Keratinocyte (primary cell): ENCODE measurements around the gene VIPR2. TPM values are rescaled to one million over a fixed set of nuclear protein-coding genes. Genes with fewer than 3 reads are reported as not detected.

ENCODE experiments used
- DNase-seq: peaks from one replicate; pipeline ENCODE4 v3.0.0-alpha.2; 2011; ENCODE audit warnings: low read depth, missing footprints, low spot score
- FAIRE-seq: peaks from 2 replicates; lab custom pipeline; 2011; peaks lifted over from hg19 to GRCh38; lab: Jason Lieb, UNC
- H2AFZ ChIP-seq: 2 replicates; pipeline ENCODE4 v1.6.0; 2012; ENCODE audit warnings: low read length, control low read depth, inconsistent platforms; ENCODE audit not compliant: control insufficient read depth
- H3K27ac ChIP-seq: 2 replicates; pipeline ENCODE4 v1.5.1; 2011; ENCODE audit warnings: low read length; ENCODE audit not compliant: control insufficient read depth, insufficient read depth
- H3K27me3 ChIP-seq: 3 replicates; pipeline ENCODE4 v1.6.0; 2011; ENCODE audit warnings: low read length; ENCODE audit not compliant: control insufficient read depth, insufficient read depth; ENCODE audit errors: extremely low read depth
- H3K36me3 ChIP-seq, 2 experiments: 2 replicates in 1 of 2; 3 replicates in 1 of 2; pipeline ENCODE4 v1.5.1; 2011; ENCODE audit warnings: low read length in 2 of 2, mild to moderate bottlenecking in 1 of 2; ENCODE audit not compliant: control insufficient read depth in 2 of 2, insufficient read depth in 2 of 2; ENCODE audit errors: extremely low read depth in 1 of 2
- H3K4me1 ChIP-seq: 3 replicates; pipeline ENCODE4 v1.5.1; 2011; ENCODE audit warnings: low read length; ENCODE audit not compliant: control insufficient read depth, insufficient read depth; ENCODE audit errors: extremely low read depth
- H3K4me2 ChIP-seq: 3 replicates; pipeline ENCODE4 v1.6.0; 2011; ENCODE audit warnings: low read depth, low read length; ENCODE audit not compliant: control insufficient read depth, insufficient read depth; ENCODE audit errors: extremely low read depth
- H3K4me3 ChIP-seq, 3 experiments: fragments of 200-600 bp in 1 of 3; sonication (generic) in 1 of 3; 2 replicates in 2 of 3; 3 replicates in 1 of 3; pipeline ENCODE4 v1.5.1; 2011 to 2016; ENCODE audit warnings: low read length in 3 of 3, mild to moderate bottlenecking in 3 of 3, control low read depth in 2 of 3, inconsistent platforms in 1 of 3, low read depth in 1 of 3, mixed read lengths in 1 of 3, mixed run types in 1 of 3, moderate library complexity in 1 of 3; ENCODE audit not compliant: control insufficient read depth in 2 of 3, insufficient read depth in 2 of 3; ENCODE audit errors: extremely low read depth in 1 of 3
- H3K79me2 ChIP-seq: 2 replicates; pipeline ENCODE4 v1.6.0; 2012; ENCODE audit warnings: low read length; ENCODE audit not compliant: control insufficient read depth, insufficient read depth
- H3K9ac ChIP-seq: 3 replicates; pipeline ENCODE4 v1.6.0; 2011; ENCODE audit warnings: low read length; ENCODE audit not compliant: control insufficient read depth, insufficient read depth; ENCODE audit errors: extremely low read depth
- H3K9me1 ChIP-seq: 3 replicates; pipeline ENCODE4 v1.6.0; 2011; ENCODE audit warnings: low read length; ENCODE audit not compliant: control insufficient read depth, insufficient read depth; ENCODE audit errors: extremely low read depth
- H3K9me3 ChIP-seq: 2 replicates; pipeline ENCODE4 v1.5.1; 2012; ENCODE audit warnings: low read depth, low read length; ENCODE audit not compliant: control insufficient read depth
- H4K20me1 ChIP-seq: 3 replicates; pipeline ENCODE4 v1.6.0; 2011; ENCODE audit warnings: low read length; ENCODE audit not compliant: control insufficient read depth, insufficient read depth; ENCODE audit errors: extremely low read depth
- EZH2 ChIP-seq: IDR thresholded peaks from one replicate; pipeline ENCODE4 v1.6.1; 2012; ENCODE audit warnings: inconsistent platforms, mild to moderate bottlenecking, low read length, moderate library complexity
- dilution Hi-C: fragments of 300-500 bp; cut with MboI; formaldehyde crosslinking; loops from one replicate; pipeline ENCODE4 v1.7.0; 2020; ENCODE audit warnings: low sequenced_read_pairs; ENCODE audit not compliant: extremely low pct_ligation_motif_present
- polyA plus RNA-seq, 5 experiments: library from polyadenylated mRNA; depleted of rRNA in 3 of 5; stranded (reverse) in 3 of 5; stranded (forward) in 1 of 5; unstranded in 1 of 5; fragments of >200 nt; gene quantifications; 1 replicate in 1 of 5; 2 replicates in 3 of 5; 3 replicates in 1 of 5; pipeline versions ENCODE4 v1.2.1 to v1.2.3, GENCODE V29; 2011 to 2012; ENCODE audit warnings: missing spikeins in 2 of 5, low read depth in 1 of 5, low replicate concordance in 1 of 5
- TF ChIP-seq, protein P1 (sequence below), 3 experiments: IDR thresholded peaks in 1 of 3; conservative IDR thresholded peaks in 1 of 3; optimal IDR thresholded peaks in 1 of 3; 2 replicates in 2 of 3; 3 replicates in 1 of 3; pipeline versions ENCODE3 to v1.5.1; 2011; ENCODE audit warnings: low read length in 3 of 3, mild to moderate bottlenecking in 3 of 3, moderate library complexity in 2 of 3, control low read depth in 1 of 3, inconsistent platforms in 1 of 3; ENCODE audit not compliant: insufficient read depth in 2 of 3; ENCODE audit errors: extremely low read depth in 1 of 3

Gene VIPR2
- polyA plus RNA-seq, 1 donor (not counting 4 experiments of a cell fraction or from before 2014, with no cell fraction given): not detected

- no peaks in the 10 kb centered on the region for H3K79me2 ChIP-seq
- peaks cover 17% of the 10 kb centered on the region for H3K27me3 ChIP-seq
- H3K4me2 ChIP-seq: no peak overlapping the region
- no peaks in the 10 kb centered on the region for H3K9me3 ChIP-seq
- H3K36me3 ChIP-seq: no peaks in the 10 kb centered on the region
- no peaks in the 10 kb centered on the region for H3K9me1 ChIP-seq
- H2AFZ ChIP-seq: no peak overlapping the region
- no peak for TF ChIP-seq EZH2
- TF ChIP-seq, protein P1, sequence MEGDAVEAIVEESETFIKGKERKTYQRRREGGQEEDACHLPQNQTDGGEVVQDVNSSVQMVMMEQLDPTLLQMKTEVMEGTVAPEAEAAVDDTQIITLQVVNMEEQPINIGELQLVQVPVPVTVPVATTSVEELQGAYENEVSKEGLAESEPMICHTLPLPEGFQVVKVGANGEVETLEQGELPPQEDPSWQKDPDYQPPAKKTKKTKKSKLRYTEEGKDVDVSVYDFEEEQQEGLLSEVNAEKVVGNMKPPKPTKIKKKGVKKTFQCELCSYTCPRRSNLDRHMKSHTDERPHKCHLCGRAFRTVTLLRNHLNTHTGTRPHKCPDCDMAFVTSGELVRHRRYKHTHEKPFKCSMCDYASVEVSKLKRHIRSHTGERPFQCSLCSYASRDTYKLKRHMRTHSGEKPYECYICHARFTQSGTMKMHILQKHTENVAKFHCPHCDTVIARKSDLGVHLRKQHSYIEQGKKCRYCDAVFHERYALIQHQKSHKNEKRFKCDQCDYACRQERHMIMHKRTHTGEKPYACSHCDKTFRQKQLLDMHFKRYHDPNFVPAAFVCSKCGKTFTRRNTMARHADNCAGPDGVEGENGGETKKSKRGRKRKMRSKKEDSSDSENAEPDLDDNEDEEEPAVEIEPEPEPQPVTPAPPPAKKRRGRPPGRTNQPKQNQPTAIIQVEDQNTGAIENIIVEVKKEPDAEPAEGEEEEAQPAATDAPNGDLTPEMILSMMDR (optimal IDR thresholded peaks at IDR 0.05 in 1 of 3, IDR thresholded peaks at IDR 0.05 in 1 of 3, conservative IDR thresholded peaks at IDR 0.05 in 1 of 3; ENCODE audit: extremely low read depth in 1 of 3, insufficient read depth in 2 of 3, low read length in 3 of 3): no peak
- no peak overlapping the region for H3K4me3 ChIP-seq
- DNase-seq (no peak), FAIRE-seq (no peak)
- no peak overlapping the region for H3K27ac ChIP-seq
- H3K9ac ChIP-seq: no peak overlapping the region
- no peaks in the 10 kb centered on the region for H3K4me1 ChIP-seq
- dilution Hi-C loops: no loop called here
- H4K20me1 ChIP-seq: no peaks in the 10 kb centered on the region
Observed at GRCh38 chr7:159148430-159149395, 4.0 kb upstream of the VIPR2 start.

GRCh38 chr7:159147687-159148086 is 3.0 kb upstream of the VIPR2 start:
- Histone ChIP-seq H4K20me1 (no peaks in the 10 kb centered on the region), H3K79me2 (no peaks in the 10 kb centered on the region), H3K27me3 (peaks cover 26% of the 10 kb centered on the region), H3K27ac (no peak overlapping the region), H3K9me3 (no peaks in the 10 kb centered on the region), H3K4me1 (no peaks in the 10 kb centered on the region), H2AFZ (no peak overlapping the region), H3K4me3 (no peak overlapping the region), H3K9me1 (no peaks in the 10 kb centered on the region), H3K9ac (no peak overlapping the region), H3K4me2 (no peak overlapping the region), H3K36me3 (no peaks in the 10 kb centered on the region)
- DNase-seq (no peak), FAIRE-seq (no peak)
- no peak for TF ChIP-seq EZH2
- TF ChIP-seq, protein P1 (optimal IDR thresholded peaks at IDR 0.05 in 1 of 3, IDR thresholded peaks at IDR 0.05 in 1 of 3, conservative IDR thresholded peaks at IDR 0.05 in 1 of 3; ENCODE audit: extremely low read depth in 1 of 3, insufficient read depth in 2 of 3, low read length in 3 of 3): no peak
- dilution Hi-C loops: no loop called here
